Neural cell (in vitro differentiated cells): ENCODE measurements around the gene OR56A4. TPM values are rescaled to one million over a fixed set of nuclear protein-coding genes. Genes with fewer than 3 reads are reported as not detected.

Experiments used
- H2AFZ ChIP-seq: fragments of 200-600, 300-800 bp; sonication (generic), shearing (Covaris generic); 2 replicates; pipeline ENCODE4 v1.6.0; 2014; ENCODE audit warnings: low read depth, mild to moderate bottlenecking, antibody characterized with exemption, low read length, moderate library complexity
- H3F3A ChIP-seq: fragments of 200-600 bp; shearing (Covaris generic); 2 replicates; pipeline ENCODE4 v1.6.1; 2016; ENCODE audit warnings: mild to moderate bottlenecking, moderate library complexity, mixed read lengths, antibody characterized with exemption, low read length; ENCODE audit not compliant: insufficient read depth, poor library complexity, severe bottlenecking
- H3K27ac ChIP-seq: fragments of 200-600, 300-800 bp; sonication (generic), shearing (Covaris generic); 2 replicates; pipeline ENCODE4 v1.5.1; 2014; ENCODE audit warnings: mild to moderate bottlenecking, low read length, moderate library complexity
- H3K27me3 ChIP-seq: fragments of 300-800, 200-600 bp; sonication (generic), shearing (Covaris generic); 2 replicates; pipeline ENCODE4 v1.6.0; 2014; ENCODE audit warnings: mild to moderate bottlenecking, low read depth, low read length, moderate library complexity; ENCODE audit not compliant: insufficient read depth
- H3K36me3 ChIP-seq: fragments of 300-800, 200-600 bp; sonication (generic), shearing (Covaris generic); 2 replicates; pipeline ENCODE4 v1.5.1; 2014; ENCODE audit warnings: mild to moderate bottlenecking, antibody characterized with exemption, low read length, moderate library complexity; ENCODE audit not compliant: insufficient read depth
- H3K4me2 ChIP-seq: fragments of 300-800, 200-600 bp; sonication (generic), shearing (Covaris generic); 2 replicates; pipeline ENCODE4 v1.6.0; 2014; ENCODE audit warnings: mild to moderate bottlenecking, low read length
- H3K4me3 ChIP-seq: fragments of 300-800, 200-600 bp; sonication (generic), shearing (Covaris generic); 2 replicates; pipeline ENCODE4 v1.5.1; 2014; ENCODE audit warnings: mild to moderate bottlenecking, low read length, moderate library complexity
- H3K79me2 ChIP-seq: fragments of 200-600 bp; shearing (Covaris generic); replicated peaks from 2 replicates; pipeline ENCODE4 v1.6.0; 2014; ENCODE audit warnings: mild to moderate bottlenecking, low read length, moderate library complexity; ENCODE audit not compliant: insufficient read depth
- H3K9ac ChIP-seq: fragments of 300-800, 200-600 bp; sonication (generic), shearing (Covaris generic); 2 replicates; pipeline ENCODE4 v1.6.1; 2016; ENCODE audit warnings: mild to moderate bottlenecking, low read length, mixed read lengths
- H3K9me2 ChIP-seq: fragments of 200-600 bp; shearing (Covaris generic); 2 replicates; pipeline ENCODE4 v1.6.1; 2016; ENCODE audit warnings: mild to moderate bottlenecking, low read length, mixed read lengths; ENCODE audit not compliant: insufficient read depth
- H3K9me3 ChIP-seq: fragments of 200-600, 300-800 bp; sonication (generic), shearing (Covaris generic); 2 replicates; pipeline ENCODE4 v1.6.1; 2016; ENCODE audit warnings: mild to moderate bottlenecking, mixed run types, low read length, moderate library complexity, mixed read lengths
- H4K20me1 ChIP-seq: fragments of 200-600 bp; shearing (Covaris generic); 2 replicates; pipeline ENCODE4 v1.6.1; 2016; ENCODE audit warnings: mild to moderate bottlenecking, mixed run types; ENCODE audit not compliant: insufficient read depth
- CTCF ChIP-seq: fragments of 450-650 bp; IDR thresholded peaks from 2 replicates; pipeline ENCODE4 v1.5.1; 2014; ENCODE audit warnings: antibody characterized with exemption, mild to moderate bottlenecking, moderate library complexity; ENCODE audit not compliant: poor library complexity, severe bottlenecking
- EP300 ChIP-seq: fragments of 450-650 bp; conservative IDR thresholded peaks from 2 replicates; pipeline ENCODE4 v1.6.1; 2014; ENCODE audit warnings: antibody characterized with exemption, mild to moderate bottlenecking, moderate library complexity; ENCODE audit not compliant: poor library complexity, severe bottlenecking
- EZH2 ChIP-seq: fragments of 200-600, 300-800 bp; shearing (Covaris generic), sonication (generic); IDR thresholded peaks from 2 replicates; pipeline ENCODE4 v1.6.1; 2014; ENCODE audit warnings: antibody characterized with exemption, low read length, borderline replicate concordance, mild to moderate bottlenecking; ENCODE audit not compliant: insufficient read depth, poor library complexity, severe bottlenecking
- MXI1 ChIP-seq: fragments of 450-650 bp; conservative IDR thresholded peaks from 2 replicates; pipeline ENCODE4 v1.6.1; 2014; ENCODE audit warnings: antibody characterized with exemption, mild to moderate bottlenecking; ENCODE audit not compliant: poor library complexity, severe bottlenecking
- POLR2AphosphoS5 ChIP-seq: IDR thresholded peaks from 2 replicates; pipeline ENCODE4 v1.6.1; 2012
- RAD21 ChIP-seq: fragments of 450-650 bp; conservative IDR thresholded peaks from 2 replicates; pipeline ENCODE4 v1.6.1; 2014; ENCODE audit warnings: antibody characterized with exemption, mild to moderate bottlenecking, moderate library complexity
- REST ChIP-seq: IDR thresholded peaks from 2 replicates; pipeline ENCODE4 v1.6.1; 2012; ENCODE audit warnings: borderline replicate concordance
- SMC3 ChIP-seq: fragments of 450-650 bp; conservative IDR thresholded peaks from 2 replicates; pipeline ENCODE4 v1.6.1; 2014; ENCODE audit warnings: antibody characterized with exemption, mild to moderate bottlenecking, moderate library complexity; ENCODE audit not compliant: poor library complexity
- TAF1 ChIP-seq: IDR thresholded peaks from 2 replicates; pipeline ENCODE4 v1.6.1; 2012; ENCODE audit warnings: low read depth
- polyA plus RNA-seq: library from polyadenylated mRNA; depleted of rRNA; stranded (reverse); fragments of >200 nt; gene quantifications from 2 replicates; pipeline ENCODE4 v1.2.3, GENCODE V29; 2014

The OR56A4 gene
- polyA plus RNA-seq, 1 donor from 2014 or later, result not detected

- Histone ChIP-seq H2AFZ (no peak overlapping the region), H3K27me3 (no peaks in the 10 kb centered on the region), H3K4me3 (no peak overlapping the region), H3K9me2 (no peaks in the 10 kb centered on the region), H3K36me3 (no peaks in the 10 kb centered on the region), H3K4me2 (no peak overlapping the region), H3K79me2 (no peaks in the 10 kb centered on the region), H4K20me1 (no peaks in the 10 kb centered on the region), H3K27ac (no peak overlapping the region), H3F3A (no peaks in the 10 kb centered on the region), H3K9me3 (no peaks in the 10 kb centered on the region), H3K9ac (no peak overlapping the region)
- TF ChIP-seq EZH2 (no peak), RAD21 (no peak), CTCF (no peak), REST (no peak), TAF1 (no peak), EP300 (no peak), MXI1 (no peak), SMC3 (no peak), POLR2AphosphoS5 (no peak)
These were observed 351 bp downstream of the OR56A4 start for GRCh38 chr11:6006395-6006794.

GRCh38 chr11:6002202-6002699 lies 4.5 kb downstream of the OR56A4 start:
- H4K20me1 ChIP-seq, result no peaks in the 10 kb centered on the region
- no peaks in the 10 kb centered on the region for H3K9me3 ChIP-seq
- no peak overlapping the region for H3K4me3 ChIP-seq
- no peaks in the 10 kb centered on the region for H3K9me2 ChIP-seq
- H2AFZ ChIP-seq, result no peak overlapping the region
- no peak overlapping the region for H3K4me2 ChIP-seq
- H3K27ac ChIP-seq, result no peak overlapping the region
- no peaks in the 10 kb centered on the region for H3F3A ChIP-seq
- TF ChIP-seq SMC3 (no peak), RAD21 (no peak), POLR2AphosphoS5 (no peak), EZH2 (no peak), CTCF (no peak), TAF1 (no peak), REST (no peak), EP300 (no peak), MXI1 (no peak)
- H3K79me2 ChIP-seq, result no peaks in the 10 kb centered on the region
- no peak overlapping the region for H3K9ac ChIP-seq
- no peaks in the 10 kb centered on the region for H3K36me3 ChIP-seq
- no peaks in the 10 kb centered on the region for H3K27me3 ChIP-seq
